GM18508 (cell line): ENCODE results near the gene MZF1.

Source experiments
- ATAC-seq: cut with Tn5 transposase; IDR thresholded peaks from one replicate; pipeline ENCODE4 v1.9.1; 2021; ENCODE audit warnings: moderate number of reproducible peaks; ENCODE audit not compliant: insufficient read depth, unreplicated experiment

Gene MZF1

GRCh38 chr19:58556622-58557220 lies 16.4 kb downstream of the MZF1 start:
- no peak for ATAC-seq

DNA sequence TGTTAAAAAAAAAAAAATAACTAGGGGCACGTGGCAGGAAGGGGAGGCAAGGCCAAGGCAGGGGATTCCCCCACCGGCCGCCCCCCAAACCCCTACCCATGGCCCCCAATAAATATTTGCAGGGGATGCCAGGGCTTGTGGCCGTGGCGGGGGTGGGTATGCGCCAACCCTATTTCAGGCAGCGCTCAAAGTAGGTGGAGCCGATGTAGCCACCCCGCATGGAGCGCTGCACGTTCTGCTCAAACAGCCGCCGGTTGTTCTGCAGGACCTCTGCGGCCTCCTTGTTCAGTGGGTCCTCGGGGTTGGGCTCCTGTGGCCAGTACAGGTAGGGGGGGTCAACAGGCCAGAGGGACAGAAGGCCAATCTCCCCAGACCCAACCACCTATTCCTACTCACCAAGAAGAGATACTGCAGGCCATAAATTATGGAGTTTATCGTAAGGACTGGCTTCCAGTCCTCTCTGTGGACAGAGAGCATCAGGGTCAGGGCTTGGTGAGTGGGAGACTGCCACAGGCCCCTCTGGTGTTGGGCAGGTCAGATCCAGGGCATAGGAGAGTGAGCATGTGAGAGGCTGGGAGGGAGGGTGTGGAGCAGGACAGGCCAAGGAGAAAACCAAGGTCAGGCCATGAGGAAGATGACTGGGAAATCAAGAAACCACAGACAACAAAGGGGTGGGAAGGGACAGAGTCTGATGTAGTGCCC lies 17.1 kb downstream of the MZF1 start:
- no peak for ATAC-seq

- ATAC-seq: no peak
Measured at GRCh38 chr19:58555369-58555885, 17.7 kb downstream of the MZF1 start.

DNA sequence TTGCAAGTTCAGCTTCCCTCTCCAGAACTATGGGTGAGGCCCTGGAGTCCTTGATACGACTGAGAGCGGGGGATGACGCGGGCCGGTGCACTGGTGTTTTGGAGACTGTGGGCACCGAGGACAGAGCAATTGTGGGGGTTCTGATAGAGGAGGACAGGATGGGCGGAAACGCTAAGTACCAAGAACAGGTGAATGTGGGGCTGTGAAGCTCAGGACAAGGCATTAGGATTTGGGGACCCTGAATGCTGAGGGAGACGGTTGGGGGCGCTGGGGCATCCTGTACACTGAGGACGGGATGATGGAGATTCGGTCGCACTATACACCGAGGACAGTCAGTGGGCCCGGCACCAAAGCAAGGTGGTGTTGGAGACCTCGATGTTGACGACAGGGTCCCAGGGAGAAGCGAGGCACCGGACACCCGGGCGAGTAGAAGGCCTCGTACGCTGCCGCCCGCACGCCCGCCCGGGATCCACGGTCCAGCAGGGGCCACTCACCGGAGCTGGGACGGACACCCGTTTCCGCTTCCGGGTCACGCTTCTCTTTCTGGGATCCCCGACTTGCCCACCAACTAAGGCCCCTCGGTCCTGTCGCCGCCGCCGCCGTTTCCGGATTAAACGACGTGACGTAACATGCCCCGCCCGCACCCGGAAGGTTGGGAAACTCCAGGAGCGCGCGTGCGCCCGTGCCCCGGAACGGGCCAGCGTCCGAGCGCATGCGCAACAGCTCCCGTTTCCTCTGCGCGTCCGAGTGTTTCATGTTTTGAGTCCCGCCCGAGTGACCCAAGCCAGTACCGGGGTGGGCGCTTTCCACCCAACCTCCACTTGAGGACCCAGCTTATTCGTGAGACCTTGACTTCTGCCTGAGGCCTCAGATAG lies 18.4 kb downstream of the MZF1 start, which contains the start of gene CHMP2A:
Gene CHMP2A (minus strand): TSS at position 612 of the 875 bp plus-strand sequence. CDS start 893 bp downstream, outside the sequence.
- no peak for ATAC-seq

GRCh38 chr19:58553799-58554493 lies 19.2 kb downstream of the MZF1 start:
- no peak for ATAC-seq

- no peak for ATAC-seq
Measured at GRCh38 chr19:58552655-58553054, 20.5 kb downstream of the MZF1 start.

GRCh38 chr19:58551577-58552471 lies 21.3 kb downstream of the MZF1 start:
- no peak for ATAC-seq

DNA sequence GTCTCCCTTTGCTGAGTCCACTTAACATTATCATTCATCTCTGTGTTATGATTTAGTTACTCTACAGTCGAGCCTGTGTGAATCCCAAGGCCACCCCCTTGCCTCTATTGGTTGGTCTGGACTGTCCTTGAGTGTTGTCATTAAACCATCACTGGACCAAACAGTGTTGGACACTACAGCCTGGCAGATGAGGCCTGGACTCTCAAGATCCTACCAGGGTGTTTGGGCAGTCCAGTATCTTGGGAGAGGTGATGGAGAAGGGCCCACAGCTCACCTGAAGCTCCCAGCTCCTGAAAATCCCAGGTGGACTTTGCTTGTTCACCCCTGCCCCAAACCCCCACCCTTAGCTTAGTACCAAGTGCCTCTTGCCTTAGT lies 22.0 kb downstream of the MZF1 start:
- no peak for ATAC-seq

DNA sequence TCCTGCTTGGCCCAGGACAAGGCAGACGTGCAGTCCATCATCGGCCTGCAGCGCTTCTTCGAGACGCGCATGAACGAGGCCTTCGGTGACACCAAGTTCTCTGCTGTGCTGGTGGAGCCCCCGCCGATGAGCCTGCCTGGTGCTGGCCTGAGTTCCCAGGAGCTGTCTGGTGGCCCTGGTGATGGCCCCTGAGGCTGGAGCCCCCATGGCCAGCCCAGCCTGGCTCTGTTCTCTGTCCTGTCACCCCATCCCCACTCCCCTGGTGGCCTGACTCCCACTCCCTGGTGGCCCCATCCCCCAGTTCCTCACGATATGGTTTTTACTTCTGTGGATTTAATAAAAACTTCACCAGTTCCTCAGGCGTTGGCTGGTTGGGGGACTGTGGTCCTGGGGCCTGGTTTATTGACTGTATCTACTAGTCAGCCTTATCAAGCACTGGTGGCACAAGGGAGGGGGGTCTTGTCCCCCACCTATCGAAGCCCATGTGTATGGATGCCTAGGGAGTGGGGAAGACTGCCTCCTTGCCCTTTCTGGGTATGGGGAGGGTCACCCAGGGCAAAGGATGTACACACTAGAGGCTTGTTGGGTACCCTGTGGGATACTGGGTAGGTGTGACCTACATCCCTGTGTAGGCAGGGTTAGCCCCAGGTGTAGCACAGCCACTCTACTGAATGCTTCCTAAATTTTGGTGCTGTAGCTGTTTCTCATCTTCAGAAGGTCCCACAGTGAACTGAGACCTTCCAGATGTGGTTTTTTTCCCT lies 22.6 kb downstream of the MZF1 start:
- ATAC-seq: no peak

GRCh38 chr19:58549664-58550361 lies 23.3 kb downstream of the MZF1 start:
- ATAC-seq: no peak

DNA sequence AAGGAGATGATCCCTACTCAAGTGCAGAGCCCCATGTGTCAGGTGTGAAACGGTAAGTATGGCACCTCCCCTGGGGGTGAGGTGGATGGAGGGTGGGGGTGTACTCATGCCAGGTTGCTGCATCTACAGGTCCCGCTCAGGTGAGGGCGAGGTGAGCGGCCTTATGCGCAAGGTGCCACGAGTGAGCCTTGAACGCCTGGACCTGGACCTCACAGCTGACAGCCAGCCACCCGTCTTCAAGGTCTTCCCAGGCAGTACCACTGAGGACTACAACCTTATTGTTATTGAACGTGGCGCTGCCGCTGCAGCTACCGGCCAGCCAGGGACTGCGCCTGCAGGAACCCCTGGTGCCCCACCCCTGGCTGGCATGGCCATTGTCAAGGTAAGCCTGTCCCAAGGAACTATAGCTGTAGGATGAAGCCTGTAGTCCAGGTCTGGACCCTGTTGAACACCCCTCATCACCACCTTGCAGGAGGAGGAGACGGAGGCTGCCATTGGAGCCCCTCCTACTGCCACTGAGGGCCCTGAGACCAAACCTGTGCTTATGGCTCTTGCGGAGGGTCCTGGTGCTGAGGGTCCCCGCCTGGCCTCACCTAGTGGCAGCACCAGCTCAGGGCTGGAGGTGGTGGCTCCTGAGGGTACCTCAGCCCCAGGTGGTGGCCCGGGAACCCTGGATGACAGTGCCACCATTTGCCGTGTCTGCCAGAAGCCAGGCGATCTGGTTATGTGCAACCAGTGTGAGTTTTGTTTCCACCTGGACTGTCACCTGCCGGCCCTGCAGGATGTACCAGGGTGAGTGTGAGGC lies 24.1 kb downstream of the MZF1 start:
- no peak for ATAC-seq

GRCh38 chr19:58547323-58548312 lies 25.5 kb downstream of the MZF1 start:
- no peak for ATAC-seq

- no peak for ATAC-seq
Measured at GRCh38 chr19:58546019-58546530, 27.1 kb downstream of the MZF1 start.

GRCh38 chr19:58545286-58546018 lies 27.7 kb downstream of the MZF1 start:
- ATAC-seq: no peak

GRCh38 chr19:58544591-58545285 lies 28.4 kb downstream of the MZF1 start:
- peak; percentile 19 for ATAC-seq
